GM20000 (cell line): Measurements from ENCODE around the gene CHST15.

Experiments
- DNase-seq: peaks from one replicate; pipeline ENCODE4 v3.0.0; 2012; ENCODE audit warnings: low spot score
- CTCF ChIP-seq: IDR thresholded peaks from 2 replicates; pipeline ENCODE4 v1.5.1; 2012; ENCODE audit warnings: mild to moderate bottlenecking, control low read depth; ENCODE audit errors: extremely low read depth, missing control alignments

The CHST15 gene

GRCh38 chr10:124005991-124006392 lies 87.4 kb downstream of the CHST15 start:
- no peak for DNase-seq

GRCh38 chr10:124005091-124005490 lies 88.3 kb downstream of the CHST15 start:
- no peak for TF ChIP-seq CTCF
- no peak for DNase-seq

More at GRCh38 chr10:124005991-124006392, 87.4 kb downstream of the CHST15 start:
- no peak for TF ChIP-seq CTCF

GRCh38 chr10:124004663-124005004 lies 88.8 kb downstream of the CHST15 start:
- TF ChIP-seq CTCF, result no peak
- DNase-seq, result no peak

GRCh38 chr10:124003871-124004662 lies 89.3 kb downstream of the CHST15 start:
- DNase-seq, result no peak

GRCh38 chr10:124003481-124003870 lies 89.9 kb downstream of the CHST15 start:
- no peak for DNase-seq
- TF ChIP-seq CTCF, result no peak

More at GRCh38 chr10:124003871-124004662, 89.3 kb downstream of the CHST15 start:
- TF ChIP-seq CTCF, result no peak

DNA sequence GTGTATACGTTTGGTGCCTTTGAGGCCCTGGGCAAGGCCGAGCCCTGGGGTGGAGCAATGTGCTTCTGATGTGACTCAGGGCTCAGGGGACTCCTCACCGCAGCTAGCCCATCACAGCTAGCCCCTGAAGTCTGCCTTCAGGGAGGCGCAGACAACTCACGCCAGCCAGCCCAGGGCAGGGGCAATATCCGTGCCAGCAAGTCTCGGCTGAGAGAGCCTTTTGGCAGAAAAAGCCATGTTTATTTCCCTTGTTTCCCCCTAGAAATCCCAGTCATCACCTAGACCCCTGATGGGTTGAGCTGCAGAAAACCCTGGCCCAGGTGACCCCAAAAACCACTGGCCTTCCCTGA lies 90.4 kb downstream of the CHST15 start:
- no peak for DNase-seq
- TF ChIP-seq CTCF, result no peak

DNA sequence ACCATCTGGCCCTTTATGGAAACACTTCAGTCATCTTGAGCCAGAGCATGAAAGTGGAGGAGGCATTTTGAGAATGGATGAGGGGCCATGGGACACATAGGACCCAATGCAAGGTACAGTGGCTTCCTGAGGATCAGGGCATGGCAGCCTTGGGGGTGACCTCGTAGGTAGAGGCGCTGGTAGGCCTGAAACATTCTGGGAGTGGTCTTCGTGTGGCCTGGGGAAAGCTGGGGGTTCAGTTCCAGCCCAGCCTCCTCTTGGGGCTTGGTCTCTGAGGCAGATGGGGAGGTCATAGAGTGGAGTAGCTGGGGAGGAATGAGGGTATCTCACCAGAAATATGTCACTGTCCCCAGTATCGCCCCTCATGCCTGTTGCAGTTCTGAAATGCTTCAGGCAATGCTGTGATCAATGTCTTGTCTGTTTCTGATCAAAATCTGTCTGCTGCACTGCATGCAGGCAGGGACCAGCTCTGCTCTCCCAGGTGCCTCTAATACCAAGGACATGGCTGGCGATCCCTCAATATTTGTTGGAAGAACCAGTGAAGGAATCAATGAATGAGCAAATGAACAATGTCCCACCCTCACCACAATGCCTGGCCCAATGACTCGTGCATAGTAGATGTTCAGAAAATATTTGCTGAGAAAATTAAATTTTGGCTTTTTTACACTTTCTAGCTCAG lies 90.9 kb downstream of the CHST15 start:
- TF ChIP-seq CTCF, result no peak
- DNase-seq, result no peak
